Neutrophil (primary cell): Measurements from ENCODE around the gene PIAS3.

Source experiments
- H3K27ac ChIP-seq: fragments of 200-600 bp; sonication (generic); 2 replicates; pipeline ENCODE4 v1.5.1; 2016; ENCODE audit warnings: mild to moderate bottlenecking, moderate library complexity
- H3K27me3 ChIP-seq: fragments of 200-600 bp; sonication (generic); 2 replicates; pipeline ENCODE4 v1.6.0; 2016; ENCODE audit warnings: mild to moderate bottlenecking
- H3K36me3 ChIP-seq: fragments of 200-600 bp; sonication (generic); 2 replicates; pipeline ENCODE4 v1.5.1; 2017
- H3K4me1 ChIP-seq, 2 experiments: fragments of 200-600 bp in 1 of 2; sonication (generic) in 1 of 2; 1 replicate in 1 of 2; 2 replicates in 1 of 2; pipeline versions ENCODE4 v1.5.1 to v1.6.1; 2013 to 2016; ENCODE audit warnings: low read depth in 1 of 2, low read length in 1 of 2, mild to moderate bottlenecking in 1 of 2, moderate library complexity in 1 of 2; ENCODE audit not compliant: control insufficient read depth in 1 of 2, insufficient read depth in 1 of 2
- H3K4me3 ChIP-seq, 2 experiments: fragments of 200-600 bp in 1 of 2; sonication (generic) in 1 of 2; 1 replicate in 1 of 2; 2 replicates in 1 of 2; pipeline ENCODE4 v1.5.1; 2013 to 2016; ENCODE audit warnings: low read depth in 1 of 2, low read length in 1 of 2, mild to moderate bottlenecking in 1 of 2, moderate library complexity in 1 of 2
- H3K9me3 ChIP-seq: fragments of 200-600 bp; sonication (generic); 2 replicates; pipeline ENCODE4 v1.5.1; 2016
- CTCF ChIP-seq: fragments of 200-600 bp; sonication (generic); IDR thresholded peaks from 2 replicates; pipeline ENCODE4 v1.5.1; 2016; ENCODE audit warnings: antibody characterized with exemption

Gene PIAS3

DNA sequence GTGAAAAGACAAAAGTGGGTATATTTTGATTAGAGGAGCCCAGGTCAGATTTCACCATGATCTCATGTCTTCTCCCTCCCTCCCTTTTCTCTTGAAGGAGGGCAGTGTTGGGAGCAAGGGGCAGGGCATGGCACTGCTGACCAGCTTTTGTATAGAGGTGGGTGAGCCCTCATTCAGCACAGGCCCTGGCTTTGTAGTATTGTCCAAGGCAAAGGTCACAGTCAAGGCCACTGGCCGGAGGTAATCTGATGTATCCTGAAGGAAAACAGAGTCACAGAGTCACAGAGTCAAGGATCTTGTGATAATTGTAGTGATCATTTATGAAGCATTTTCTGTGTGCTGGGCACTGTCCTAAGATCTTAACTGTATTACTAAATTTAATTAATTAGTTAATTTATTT, 39.1 kb upstream of the PIAS3 start:
- no peak for TF ChIP-seq CTCF
- no peaks in the 10 kb centered on the region for H3K36me3 ChIP-seq
- H3K9me3 ChIP-seq: no peaks in the 10 kb centered on the region
- H3K4me1 ChIP-seq: no peaks in the 10 kb centered on the region
- H3K4me3 ChIP-seq: no peak overlapping the region
- no peaks in the 10 kb centered on the region for H3K27me3 ChIP-seq
- H3K27ac ChIP-seq: no peak overlapping the region

DNA sequence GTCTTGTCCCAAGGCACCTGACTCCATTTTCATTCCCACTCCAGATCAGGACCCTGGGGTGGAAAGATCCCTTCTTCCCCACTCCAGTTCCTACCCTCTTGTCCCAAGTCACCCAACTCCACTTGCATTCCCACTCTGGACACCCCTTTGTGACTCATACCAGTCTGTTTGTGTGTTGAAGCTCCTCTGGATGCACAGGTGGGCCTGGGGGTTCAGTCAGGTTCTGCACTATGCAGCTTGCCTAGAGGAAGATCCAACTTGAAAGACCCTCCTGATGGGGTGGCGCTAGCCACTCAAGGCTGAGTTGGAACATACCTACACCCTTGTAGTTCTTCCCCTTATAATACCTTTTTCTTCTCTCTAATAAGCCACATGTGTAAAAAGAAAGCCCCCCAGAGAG, 36.6 kb upstream of the PIAS3 start:
- Histone ChIP-seq H3K4me1 (peaks cover 0 to 5% of the 10 kb centered on the region in 2 experiments), H3K27ac (no peak overlapping the region), H3K36me3 (no peaks in the 10 kb centered on the region), H3K9me3 (no peaks in the 10 kb centered on the region), H3K27me3 (no peaks in the 10 kb centered on the region), H3K4me3 (no peak overlapping the region)
- TF ChIP-seq CTCF: no peak

GRCh38 chr1:145893306-145894055, 34.6 kb upstream of the PIAS3 start:
- Histone ChIP-seq H3K27ac (no peak overlapping the region), H3K36me3 (no peaks in the 10 kb centered on the region), H3K27me3 (no peaks in the 10 kb centered on the region), H3K4me3 (no peak overlapping the region), H3K4me1 (peaks cover 0 to 5% of the 10 kb centered on the region in 2 experiments), H3K9me3 (no peaks in the 10 kb centered on the region)
- TF ChIP-seq CTCF: no peak

DNA sequence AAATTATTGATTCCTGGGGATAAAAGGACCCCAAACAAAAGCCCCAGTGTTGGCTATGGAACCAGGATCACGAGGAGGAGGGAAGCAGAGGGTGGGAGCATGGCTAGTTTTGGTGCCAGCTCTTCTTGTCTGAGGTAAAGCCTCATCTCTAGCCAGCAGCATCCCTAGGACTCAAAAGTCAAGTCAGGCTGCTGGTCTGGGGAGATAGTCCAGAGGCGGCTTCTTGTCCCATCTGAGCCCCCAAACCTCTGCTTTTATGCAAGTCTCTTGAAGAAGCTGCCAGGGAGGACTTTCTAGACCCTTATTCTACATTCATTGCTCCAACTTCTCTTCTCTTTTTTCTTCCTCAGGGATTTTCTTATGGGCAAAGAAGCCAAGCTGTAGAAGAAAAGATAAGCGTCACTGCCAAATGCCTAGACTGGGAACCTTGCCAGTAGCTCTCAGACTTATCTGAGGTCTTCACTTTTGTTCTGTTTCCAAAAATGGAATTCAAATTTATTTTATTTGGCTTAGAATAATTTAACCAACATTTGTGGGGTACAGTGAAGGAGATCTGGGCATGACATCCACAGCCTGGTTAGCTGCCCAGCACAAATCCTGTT, 33.7 kb upstream of the PIAS3 start:
- no peak overlapping the region for H3K4me3 ChIP-seq
- no peak for TF ChIP-seq CTCF
- H3K27me3 ChIP-seq: no peaks in the 10 kb centered on the region
- no peaks in the 10 kb centered on the region for H3K36me3 ChIP-seq
- peaks cover 0 to 5% of the 10 kb centered on the region in 2 experiments for H3K4me1 ChIP-seq
- H3K27ac ChIP-seq: no peak overlapping the region
- no peaks in the 10 kb centered on the region for H3K9me3 ChIP-seq

- TF ChIP-seq CTCF: peak; percentile 80
- no peaks in the 10 kb centered on the region for H3K36me3 ChIP-seq
- H3K4me3 ChIP-seq: no peak overlapping the region
- H3K9me3 ChIP-seq: no peaks in the 10 kb centered on the region
- H3K27me3 ChIP-seq: no peaks in the 10 kb centered on the region
- peaks cover 0 to 5% of the 10 kb centered on the region in 2 experiments for H3K4me1 ChIP-seq
- H3K27ac ChIP-seq: no peak overlapping the region
These were observed 33.0 kb upstream of the PIAS3 start for GRCh38 chr1:145891587-145892485.
